Stimulated activated CD4-positive, alpha-beta T cell treated with anti-CD3 and anti-CD28 coated beads, Interleukin-12 subunit alpha, Interleukin-12 subunit beta, amount 100 ng/mL, for 48 hours (primary cell): ENCODE measurements around the gene ARPC4.

ENCODE experiments used
- DNase-seq, 3 donors: peaks; one replicate each; pipeline ENCODE4 v3.0.0-alpha.2; 2020; ENCODE audit warnings: low read depth in 2 of 3, low spot score in 1 of 3

ARPC4 gene

DNA sequence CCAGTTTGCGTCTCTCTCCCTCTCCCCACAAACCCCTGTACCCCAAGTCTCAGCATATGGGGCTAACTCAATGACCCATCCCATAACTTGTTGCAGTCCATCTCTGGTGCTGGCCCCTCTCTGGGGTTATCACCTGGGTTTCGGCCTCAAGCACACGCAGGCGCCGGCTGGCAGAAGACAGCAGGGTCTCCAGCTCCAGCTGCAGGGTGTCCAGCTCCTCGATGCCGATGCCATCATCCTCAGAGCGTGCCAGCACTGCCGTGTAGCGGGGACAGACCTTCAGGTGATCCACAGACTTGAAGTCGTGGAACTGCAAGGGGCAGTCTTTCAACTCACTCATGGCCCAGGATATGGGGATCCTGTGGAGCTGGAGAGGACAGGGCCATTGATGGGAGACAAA is 1.8 kb upstream of the ARPC4 start:
- no peak for DNase-seq

- DNase-seq = no peak
These were observed 985 bp upstream of the ARPC4 start for GRCh38 chr3:9791790-9792404.

DNA sequence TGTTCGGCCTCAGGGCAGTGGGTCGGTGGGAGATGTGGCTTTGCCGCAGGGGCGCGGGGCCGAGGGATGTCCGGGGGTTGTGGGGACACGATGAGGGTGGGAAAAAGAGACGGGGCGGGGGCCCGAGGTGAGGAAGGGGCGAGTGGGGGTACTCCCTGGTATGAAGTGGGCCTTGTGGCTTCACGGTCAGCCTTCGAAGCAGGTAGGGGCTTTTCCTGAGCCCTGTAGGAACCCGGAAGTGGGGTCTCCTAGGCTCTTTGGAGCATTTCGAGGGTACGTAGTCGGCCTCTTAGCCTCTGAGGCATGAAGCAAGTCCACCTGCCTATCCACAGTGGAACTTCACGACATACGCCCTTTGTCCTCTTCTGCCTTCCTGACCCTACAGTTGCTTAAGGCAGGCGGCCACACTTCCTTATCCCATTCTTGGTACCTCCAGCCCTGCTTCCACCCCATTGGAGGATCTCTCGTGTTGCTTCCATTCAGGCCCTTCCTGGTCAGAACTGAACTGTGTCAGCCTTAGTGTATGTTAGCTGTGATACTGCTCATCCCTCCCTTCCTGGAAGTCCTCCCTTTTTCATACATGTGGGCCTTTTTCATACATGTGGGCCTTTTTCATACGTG is 389 bp downstream of the ARPC4 start:
- DNase-seq = no peak

- no peak for DNase-seq
These were observed 1.5 kb downstream of the ARPC4 start for GRCh38 chr3:9794400-9794799.

DNA sequence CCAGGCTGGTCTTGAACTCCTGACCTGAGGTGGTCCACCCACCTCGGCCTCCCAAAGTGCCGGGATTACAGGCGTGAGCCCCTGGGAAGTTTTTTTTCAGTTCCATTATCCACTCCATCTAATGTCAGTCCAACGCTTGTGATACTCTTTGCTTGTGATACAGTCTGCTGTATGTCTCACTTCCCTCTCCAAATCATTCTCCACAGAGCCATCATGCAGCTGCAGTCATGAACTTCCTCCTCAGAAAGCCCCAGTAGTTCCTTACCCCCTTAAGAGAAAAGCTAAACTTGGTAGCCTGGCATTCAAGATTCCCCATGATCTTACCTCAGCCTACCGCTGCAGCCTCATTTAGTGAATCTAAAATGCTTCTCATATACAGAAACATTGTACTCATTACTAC is 2.3 kb downstream of the ARPC4 start:
- DNase-seq = no peak

DNA sequence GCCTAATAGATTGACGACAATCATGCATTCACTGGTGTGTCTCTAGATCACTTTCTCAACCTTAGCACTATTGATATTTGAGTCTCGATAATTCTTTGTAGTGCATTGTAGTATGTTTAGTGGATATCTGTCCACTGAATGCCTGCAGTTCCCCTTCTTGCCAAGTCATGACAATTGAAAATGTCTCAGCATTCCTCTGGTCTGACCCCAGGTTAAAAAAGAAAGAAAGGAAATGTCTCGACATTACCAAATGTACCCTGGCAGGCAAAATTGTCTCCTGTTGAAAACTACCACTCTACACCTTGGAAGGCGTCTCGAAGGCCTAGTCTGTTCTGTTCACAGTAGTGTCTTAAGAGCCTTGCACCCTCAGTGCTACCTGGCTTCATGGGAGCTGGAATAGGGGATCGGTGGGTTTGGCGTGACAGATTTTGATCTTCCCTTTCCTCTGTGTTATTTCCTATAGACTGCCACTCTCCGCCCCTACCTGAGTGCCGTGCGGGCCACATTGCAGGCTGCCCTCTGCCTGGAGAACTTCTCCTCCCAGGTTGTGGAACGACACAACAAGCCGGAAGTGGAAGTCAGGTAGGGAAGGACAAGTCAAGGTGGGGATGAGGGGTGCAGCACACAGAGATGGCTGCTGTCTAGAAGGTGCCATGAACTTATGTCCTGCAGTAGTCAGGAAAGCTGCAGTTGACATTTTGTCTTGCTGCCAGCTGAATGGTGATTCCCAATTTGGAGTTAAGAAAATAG is 4.5 kb downstream of the ARPC4 start:
- DNase-seq = no peak

DNA sequence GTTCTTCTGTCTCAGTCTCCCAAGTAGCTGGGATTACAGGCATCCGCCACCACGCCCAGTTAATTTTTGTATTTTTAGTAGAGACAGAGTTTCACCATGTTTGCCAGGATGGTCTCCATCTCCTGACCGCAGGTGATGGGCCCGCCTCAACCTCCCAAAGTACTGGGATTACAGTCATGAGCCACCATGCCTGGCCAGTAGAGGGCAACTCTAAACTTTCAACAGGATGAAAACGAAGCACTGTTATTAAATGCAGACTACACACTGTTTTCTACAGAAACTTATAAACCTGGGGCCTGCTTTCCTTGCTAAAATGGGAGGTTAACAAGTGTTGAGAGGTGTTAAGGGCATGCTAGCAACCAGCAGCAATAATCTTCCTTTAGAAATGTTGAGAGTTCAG is 7.6 kb downstream of the ARPC4 start:
- DNase-seq = no peak

DNA sequence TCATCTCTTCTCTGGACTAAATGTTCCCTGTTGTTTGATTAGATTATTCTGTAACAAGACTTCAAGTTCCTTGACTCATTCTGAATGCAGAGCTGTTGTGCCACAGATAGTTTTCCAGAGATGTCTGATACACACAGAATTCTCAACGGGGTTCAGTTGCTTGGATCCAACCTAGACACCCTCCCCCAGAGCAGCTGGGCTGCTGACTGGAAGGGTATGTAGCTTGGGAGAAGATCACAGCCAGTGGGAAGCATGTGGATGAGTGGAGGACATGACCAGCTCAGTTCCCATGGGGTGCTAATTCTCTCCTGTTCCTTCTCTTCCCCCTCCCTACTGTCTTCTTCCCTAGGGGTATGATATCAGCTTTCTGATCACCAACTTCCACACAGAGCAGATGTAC is 10.6 kb downstream of the ARPC4 start:
- DNase-seq = no peak

DNA sequence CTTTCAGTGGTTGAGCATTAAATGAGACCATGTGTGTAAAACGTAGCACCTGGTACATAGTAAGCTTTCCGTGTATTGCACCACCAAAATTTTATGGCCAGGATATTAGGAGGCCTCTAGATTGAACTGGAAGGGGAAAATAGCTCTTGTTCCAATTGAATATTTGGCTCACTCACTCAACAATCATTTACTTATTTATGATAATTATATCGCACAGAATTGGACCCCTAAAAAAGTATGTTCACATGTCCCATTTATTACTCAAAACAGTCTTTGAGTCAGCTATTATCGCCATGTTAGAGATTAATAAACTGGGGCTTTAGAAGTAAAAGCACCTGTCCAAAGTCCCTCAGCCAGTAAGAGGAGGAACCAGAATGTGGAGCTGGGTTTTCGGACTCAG is 12.1 kb downstream of the ARPC4 start:
- DNase-seq = no peak

GRCh38 chr3:9806137-9806536 is 13.3 kb downstream of the ARPC4 start:
- DNase-seq = no peak

GRCh38 chr3:9806688-9807589 is 14.1 kb downstream of the ARPC4 start:
- no peak for DNase-seq

DNA sequence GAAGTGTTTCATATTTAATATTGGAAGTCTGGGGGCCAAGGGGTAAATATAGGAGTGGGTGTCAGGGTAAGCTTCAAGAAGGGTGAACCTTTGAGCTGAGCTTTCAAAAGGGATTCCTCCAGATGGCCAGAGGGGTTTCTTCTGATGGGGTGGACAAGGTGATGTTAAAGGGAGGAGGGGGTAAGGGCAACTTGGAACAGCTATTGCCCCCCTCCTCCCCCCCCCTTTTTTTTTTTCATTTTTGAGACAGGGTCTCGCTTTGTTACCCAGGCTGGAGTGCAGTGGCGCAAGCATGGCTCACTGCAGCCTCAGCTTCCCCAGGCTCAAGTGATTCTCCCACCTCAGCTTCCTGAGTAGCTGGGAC is 15.1 kb downstream of the ARPC4 start:
- DNase-seq = no peak

GRCh38 chr3:9808345-9809037 is 15.6 kb downstream of the ARPC4 start:
- peak in 2 of 3 donors; percentile 30 to 35 for DNase-seq

DNA sequence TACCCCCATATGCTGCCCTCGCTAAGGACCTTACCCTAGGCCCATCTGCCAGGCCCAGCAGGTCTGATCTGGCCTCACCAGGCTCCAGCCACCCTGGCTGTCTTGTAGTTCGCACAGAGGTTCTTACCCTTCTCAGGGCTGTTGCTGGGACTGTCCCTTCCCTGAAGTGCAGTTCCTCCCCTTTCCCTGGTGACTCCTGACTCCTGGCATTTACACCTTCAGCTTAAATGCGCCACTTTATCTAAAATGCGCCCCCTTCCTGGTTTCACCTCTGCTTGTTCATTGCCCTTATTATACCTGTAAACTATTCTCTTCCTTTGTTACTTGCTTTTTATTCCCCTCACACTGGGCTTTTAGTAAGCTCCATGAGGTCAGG is 16.3 kb downstream of the ARPC4 start:
- no peak for DNase-seq

GRCh38 chr3:9809615-9810432 is 16.9 kb downstream of the ARPC4 start, which contains the start of gene TTLL3:
Gene TTLL3, plus strand, starts transcription at chr3:9810262. Its CDS starts 400 bp downstream, at chr3:9810662.
- peak in 1 of 3 donors; percentile 34 for DNase-seq

DNA sequence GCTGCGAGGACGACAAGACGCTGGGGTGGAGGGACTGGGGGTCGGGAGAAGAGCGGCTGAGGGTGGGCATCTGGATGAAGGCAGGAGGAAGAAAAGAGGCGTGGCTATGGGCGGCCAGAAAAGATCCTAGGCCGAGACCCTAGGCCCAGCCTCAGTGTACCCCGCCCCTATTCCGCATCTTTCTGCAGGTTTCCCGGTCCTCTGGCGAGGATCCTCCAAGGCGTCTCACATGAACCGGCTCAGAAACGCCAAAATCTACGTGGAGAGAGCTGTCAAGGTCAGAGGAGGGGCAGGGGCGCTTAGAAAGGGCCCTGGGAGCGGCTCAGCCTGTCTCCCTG is 17.5 kb downstream of the ARPC4 start:
- DNase-seq = no peak

GRCh38 chr3:9810846-9811245 is 18.0 kb downstream of the ARPC4 start:
- no peak for DNase-seq

DNA sequence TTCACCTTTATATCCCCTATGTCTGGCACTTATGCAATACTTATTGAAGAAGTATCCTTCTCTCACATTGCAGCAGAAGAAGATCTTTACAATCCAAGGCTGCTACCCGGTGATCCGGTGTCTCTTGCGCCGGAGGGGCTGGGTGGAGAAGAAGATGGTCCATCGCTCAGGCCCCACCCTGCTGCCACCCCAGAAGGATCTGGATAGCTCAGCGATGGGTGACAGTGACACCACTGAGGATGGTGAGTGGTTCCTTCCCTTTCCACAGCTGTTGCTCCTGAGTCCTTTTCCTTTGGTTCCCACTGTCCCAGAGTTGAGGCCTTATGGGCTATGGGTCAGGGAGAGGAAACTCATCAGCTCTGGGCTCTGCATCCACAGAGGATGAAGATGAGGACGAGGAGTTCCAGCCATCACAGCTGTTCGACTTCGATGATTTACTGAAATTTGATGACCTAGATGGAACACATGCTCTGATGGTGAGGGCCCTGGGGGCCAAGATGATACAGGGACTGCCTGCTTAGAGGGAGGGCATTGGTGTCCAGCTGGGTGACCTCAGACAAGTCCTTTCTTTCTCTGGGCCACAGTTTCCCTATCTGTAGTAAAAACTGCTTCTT is 20.1 kb downstream of the ARPC4 start:
- no peak for DNase-seq

GRCh38 chr3:9815986-9816385 is 23.1 kb downstream of the ARPC4 start:
- DNase-seq = no peak

DNA sequence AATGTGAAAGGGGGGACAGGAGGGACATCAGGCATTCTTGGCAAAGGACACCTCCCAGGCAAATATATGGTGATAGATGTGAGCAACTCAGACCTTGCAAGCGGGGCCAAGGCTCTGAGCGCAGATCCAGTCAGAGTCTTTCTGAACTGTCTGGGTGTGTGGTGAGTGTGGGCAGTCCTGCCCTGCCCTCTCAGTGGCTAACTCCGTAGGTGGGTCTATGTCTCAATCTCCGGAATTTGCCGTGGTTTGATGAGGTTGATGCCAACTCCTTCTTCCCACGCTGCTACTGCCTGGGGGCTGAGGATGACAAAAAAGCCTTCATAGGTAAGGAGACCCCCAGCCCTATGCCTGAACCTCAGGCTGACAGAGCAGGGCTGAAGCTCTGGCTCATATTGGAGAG is 24.6 kb downstream of the ARPC4 start:
- DNase-seq = no peak
